ENCODE data around the gene AIFM2. TPM values are rescaled to one million over a fixed set of nuclear protein-coding genes. Genes with fewer than 3 reads are reported as not detected.
"Not testable (repeated sequence)": the region's sequence is repeated elsewhere in the genome, so short reads cannot be mapped to it uniquely, and the experiment has no call there.

AIFM2 gene
- total RNA-seq, 1 donor from 2014 or later = 11.6 TPM

DNA sequence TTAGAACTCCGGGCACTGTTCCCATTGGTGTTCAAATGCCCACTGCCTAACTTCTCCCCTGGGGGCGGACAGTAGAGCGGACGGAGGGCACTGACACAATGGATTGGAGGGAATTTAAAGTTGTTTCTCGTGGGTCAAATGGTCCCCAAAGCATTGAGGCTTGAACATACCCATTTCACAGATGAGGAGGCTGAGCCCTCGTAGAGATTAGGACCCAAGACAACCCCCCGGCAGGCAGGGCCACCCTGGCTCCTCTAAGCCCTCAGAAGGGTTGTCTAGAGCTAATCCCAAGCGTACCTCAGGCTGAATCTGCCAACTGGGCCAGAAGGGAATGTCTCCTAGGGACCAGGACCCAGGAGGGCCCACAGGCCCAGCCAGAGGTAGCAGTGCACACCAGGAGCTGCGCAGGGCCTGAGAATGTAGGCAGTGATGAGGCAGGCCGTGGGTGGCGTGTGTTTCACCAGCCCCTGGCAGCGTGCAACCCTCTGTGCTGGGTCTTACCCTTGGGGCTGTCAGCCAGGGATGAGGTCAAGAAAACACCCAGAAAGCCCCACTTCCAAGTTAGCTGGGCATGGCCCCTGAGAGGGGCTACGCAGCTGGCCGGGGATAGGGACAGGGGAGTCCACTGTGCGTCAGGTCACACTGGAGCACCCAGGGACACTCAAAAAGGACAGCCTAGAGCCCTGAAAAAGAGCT is 5.8 kb downstream of the AIFM2 start:
- H3K4me1 Mint-ChIP-seq (ENCODE audit: low read depth) = peaks cover 4% of the 10 kb centered on the region
- peaks cover 4% of the 10 kb centered on the region for H3K36me3 Mint-ChIP-seq (ENCODE audit: low read depth)
- H3K4me3 Mint-ChIP-seq (ENCODE audit: low read depth) = no peak overlapping the region
- no peak overlapping the region for H3K27ac Mint-ChIP-seq
- no peaks in the 10 kb centered on the region for H3K9me3 Mint-ChIP-seq
- intact Hi-C loops (cut with micrococcal nuclease) = no loop called here
- peaks cover 2% of the 10 kb centered on the region for H3K27me3 Mint-ChIP-seq (ENCODE audit: low read depth)
- no peak for DNase-seq (ENCODE audit: low spot score)

DNA sequence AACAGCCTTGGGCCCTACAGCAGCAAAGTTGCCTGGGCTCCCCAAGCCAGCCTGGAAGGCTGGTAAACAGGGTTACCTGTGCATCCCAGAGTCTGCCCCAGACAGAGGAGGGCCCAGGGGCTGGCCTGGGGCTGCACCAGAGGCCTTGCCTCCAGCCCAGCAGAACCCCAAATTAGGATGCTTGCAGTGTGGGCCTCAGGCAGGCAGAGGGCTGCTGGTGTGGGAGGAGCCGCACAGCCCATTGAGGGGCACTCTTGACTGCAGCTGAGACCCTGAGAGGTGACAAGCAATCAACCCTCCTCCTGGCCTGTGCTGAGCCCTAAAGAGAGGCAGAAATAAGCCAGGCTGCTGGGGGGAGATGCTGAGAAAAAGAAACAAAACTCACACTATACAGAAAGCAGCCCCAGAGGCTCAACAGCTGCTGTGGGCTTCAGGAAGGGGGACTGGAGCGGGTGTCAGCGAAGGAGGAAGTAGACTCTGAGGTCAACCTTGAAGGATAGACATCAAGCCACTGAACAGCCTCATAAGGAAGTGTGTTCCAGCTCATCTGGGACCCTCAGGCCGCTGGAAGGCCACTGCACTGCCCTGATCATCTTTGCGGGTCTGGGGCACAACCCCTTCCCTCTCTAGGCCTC is 6.6 kb downstream of the AIFM2 start:
- peaks cover 2% of the 10 kb centered on the region for H3K27me3 Mint-ChIP-seq (ENCODE audit: low read depth)
- intact Hi-C loops (cut with micrococcal nuclease) = no loop called here
- DNase-seq (ENCODE audit: low spot score) = no peak
- H3K27ac Mint-ChIP-seq = no peak overlapping the region
- H3K4me3 Mint-ChIP-seq (ENCODE audit: low read depth) = no peak overlapping the region
- peaks cover 4% of the 10 kb centered on the region for H3K36me3 Mint-ChIP-seq (ENCODE audit: low read depth)
- H3K4me1 Mint-ChIP-seq (ENCODE audit: low read depth) = no peaks in the 10 kb centered on the region
- H3K9me3 Mint-ChIP-seq = no peaks in the 10 kb centered on the region

DNA sequence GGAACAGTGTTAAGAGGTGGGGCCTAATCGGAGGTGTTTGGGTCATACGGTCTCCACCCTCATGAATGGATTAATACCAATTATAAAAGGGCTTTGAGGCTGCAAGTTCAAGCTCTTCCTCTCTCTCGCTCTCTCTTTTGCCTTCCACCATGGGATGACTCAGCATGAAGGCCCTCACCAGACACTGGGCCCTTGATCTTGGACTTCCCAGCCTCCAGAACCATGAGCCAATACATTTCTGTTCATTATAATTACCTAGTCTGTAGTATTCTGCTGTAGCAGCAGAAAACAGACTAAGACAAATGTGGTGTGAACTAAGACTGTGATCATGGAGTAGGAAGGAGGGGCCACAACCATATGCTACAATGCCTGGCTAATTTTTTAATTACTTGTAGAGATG is 7.7 kb downstream of the AIFM2 start:
- no peaks in the 10 kb centered on the region for H3K27me3 Mint-ChIP-seq (ENCODE audit: low read depth)
- H3K36me3 Mint-ChIP-seq (ENCODE audit: low read depth) = no peaks in the 10 kb centered on the region
- no peak overlapping the region for H3K27ac Mint-ChIP-seq
- H3K4me3 Mint-ChIP-seq (ENCODE audit: low read depth) = no peak overlapping the region
- intact Hi-C loops (cut with micrococcal nuclease) = no loop called here
- DNase-seq (ENCODE audit: low spot score) = no peak
- no peaks in the 10 kb centered on the region for H3K4me1 Mint-ChIP-seq (ENCODE audit: low read depth)
- H3K9me3 Mint-ChIP-seq = no peaks in the 10 kb centered on the region

DNA sequence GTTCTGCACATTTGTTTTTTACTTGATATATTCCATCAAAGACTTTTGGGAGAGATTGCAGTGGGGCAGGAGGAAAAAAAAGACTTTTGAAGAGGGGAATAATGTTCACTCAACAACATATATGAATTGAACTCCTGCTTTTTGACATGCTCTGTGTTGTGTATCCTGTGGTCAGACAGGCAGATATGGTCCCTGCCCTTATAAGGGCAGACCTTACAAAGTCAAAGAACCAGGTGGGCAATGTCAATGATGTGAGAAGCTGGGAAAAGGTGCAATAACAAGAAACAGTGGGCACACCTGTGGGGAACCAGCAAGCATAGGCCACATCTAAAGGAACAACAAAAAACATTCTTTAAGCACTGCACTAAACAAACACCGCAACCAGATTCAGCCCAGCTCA is 8.2 kb downstream of the AIFM2 start:
- Mint-ChIP-seq H3K27me3 (ENCODE audit: low read depth) (no peaks in the 10 kb centered on the region), H3K27ac (no peak overlapping the region), H3K36me3 (ENCODE audit: low read depth) (no peaks in the 10 kb centered on the region), H3K4me1 (ENCODE audit: low read depth) (no peaks in the 10 kb centered on the region), H3K9me3 (no peaks in the 10 kb centered on the region), H3K4me3 (ENCODE audit: low read depth) (no peak overlapping the region)
- no peak for DNase-seq (ENCODE audit: low spot score)
- intact Hi-C loops (cut with micrococcal nuclease) = no loop called here

DNA sequence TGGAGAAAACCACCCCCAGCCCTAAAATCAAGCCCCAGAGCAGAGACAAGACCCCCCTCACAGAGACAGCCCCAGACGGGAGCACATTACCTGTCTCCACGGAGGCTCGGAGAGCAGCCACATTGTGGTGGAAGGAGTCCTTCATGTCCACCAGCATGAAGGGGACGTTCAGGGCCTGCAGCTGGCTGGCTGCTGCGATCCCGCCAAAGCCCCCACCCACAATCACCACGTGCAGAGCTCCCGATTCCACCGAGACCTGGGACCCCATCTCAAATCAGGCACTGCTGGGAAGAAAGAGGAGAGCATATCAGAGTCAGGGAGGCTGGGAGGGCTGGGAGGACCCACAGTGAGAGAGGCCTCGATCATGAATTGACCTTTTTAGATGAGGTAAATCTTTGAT is 8.8 kb downstream of the AIFM2 start:
- no peaks in the 10 kb centered on the region for H3K4me1 Mint-ChIP-seq (ENCODE audit: low read depth)
- DNase-seq (ENCODE audit: low spot score) = no peak
- no peak overlapping the region for H3K27ac Mint-ChIP-seq
- H3K9me3 Mint-ChIP-seq = no peaks in the 10 kb centered on the region
- H3K36me3 Mint-ChIP-seq (ENCODE audit: low read depth) = no peaks in the 10 kb centered on the region
- H3K4me3 Mint-ChIP-seq (ENCODE audit: low read depth) = no peak overlapping the region
- H3K27me3 Mint-ChIP-seq (ENCODE audit: low read depth) = no peaks in the 10 kb centered on the region
- intact Hi-C loops (cut with micrococcal nuclease) = no loop called here

DNA sequence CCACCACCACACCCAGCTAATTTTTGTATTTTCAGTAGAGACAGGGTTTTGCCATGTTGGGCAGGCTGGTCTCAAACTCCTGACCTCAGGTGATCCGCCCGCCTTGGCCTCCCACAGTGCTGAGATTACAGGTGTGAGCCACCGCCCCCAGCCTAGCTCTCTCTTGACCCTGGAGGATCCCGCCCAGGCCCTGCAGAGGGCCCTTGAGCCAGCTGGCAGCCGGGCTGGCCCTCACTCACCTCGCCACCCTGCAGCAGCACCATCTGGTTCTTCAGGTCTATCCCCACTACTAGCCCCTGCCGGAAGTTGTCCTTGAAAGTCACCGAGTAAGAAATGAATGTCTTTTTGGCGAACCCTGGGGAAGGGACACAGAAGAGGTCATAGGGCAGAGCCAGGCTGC is 9.5 kb downstream of the AIFM2 start:
- H3K4me3 Mint-ChIP-seq (ENCODE audit: low read depth); H3K9me3 Mint-ChIP-seq; H3K27ac Mint-ChIP-seq; H3K36me3 Mint-ChIP-seq (ENCODE audit: low read depth); H3K27me3 Mint-ChIP-seq (ENCODE audit: low read depth); intact Hi-C loops (cut with micrococcal nuclease); DNase-seq (ENCODE audit: low spot score); H3K4me1 Mint-ChIP-seq (ENCODE audit: low read depth): not testable (repeated sequence)

DNA sequence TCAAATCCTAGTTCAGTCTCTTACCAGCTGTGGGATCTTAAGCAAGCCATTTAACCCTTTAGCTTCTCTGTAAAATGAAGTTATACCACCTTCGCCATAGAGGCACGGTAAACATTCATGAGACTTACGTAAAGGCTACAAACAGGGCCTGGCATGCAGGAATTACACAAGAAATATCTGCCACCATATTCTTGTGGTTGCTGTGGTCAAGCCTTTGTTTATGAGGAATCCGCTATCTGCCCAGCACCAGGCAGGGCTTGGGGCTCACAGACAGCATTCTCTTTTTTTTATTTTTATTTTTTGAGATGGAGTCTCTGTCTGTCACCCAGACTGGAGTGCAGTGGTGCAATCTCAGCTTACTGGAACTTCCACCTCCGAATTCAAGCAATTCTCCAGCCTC is 9.9 kb downstream of the AIFM2 start:
- H3K36me3 Mint-ChIP-seq (ENCODE audit: low read depth) = no peaks in the 10 kb centered on the region
- H3K9me3 Mint-ChIP-seq = no peaks in the 10 kb centered on the region
- intact Hi-C loops (cut with micrococcal nuclease) = no loop called here
- H3K27me3 Mint-ChIP-seq (ENCODE audit: low read depth) = no peaks in the 10 kb centered on the region
- no peak overlapping the region for H3K27ac Mint-ChIP-seq
- no peaks in the 10 kb centered on the region for H3K4me1 Mint-ChIP-seq (ENCODE audit: low read depth)
- DNase-seq (ENCODE audit: low spot score) = no peak
- no peak overlapping the region for H3K4me3 Mint-ChIP-seq (ENCODE audit: low read depth)

DNA sequence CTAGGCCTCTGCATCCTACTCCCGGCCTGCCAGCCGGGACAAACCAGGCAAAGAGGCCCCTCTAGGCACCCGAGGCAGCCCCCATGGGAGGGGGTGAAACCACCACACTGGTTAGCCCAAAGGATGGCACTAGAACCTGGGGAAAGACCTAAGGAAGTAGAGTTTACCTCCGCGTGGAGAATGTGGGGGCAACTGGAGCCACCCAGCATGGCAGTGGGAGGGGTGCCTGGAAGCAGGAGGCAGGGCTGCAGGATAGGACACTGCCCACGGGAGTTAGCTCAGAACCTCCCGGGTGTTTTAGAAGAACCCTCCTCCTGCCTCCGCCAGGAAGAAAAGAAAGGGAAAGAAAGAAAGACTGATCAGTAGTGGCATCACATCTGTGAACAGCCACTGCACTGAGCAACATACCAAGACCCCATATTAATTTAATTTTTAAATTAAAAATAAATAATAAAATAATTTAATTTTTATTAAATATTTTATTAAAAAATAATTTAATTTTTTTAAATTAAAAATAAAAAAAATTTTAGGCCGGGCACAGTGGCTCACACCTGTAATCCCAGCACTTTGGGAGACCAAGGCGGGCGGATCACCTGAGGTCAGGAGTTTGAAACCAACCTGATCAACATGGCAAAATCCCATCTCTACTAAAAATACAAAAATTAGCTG is 11.2 kb downstream of the AIFM2 start:
- Mint-ChIP-seq H3K36me3 (ENCODE audit: low read depth) (no peaks in the 10 kb centered on the region), H3K4me3 (ENCODE audit: low read depth) (no peak overlapping the region), H3K27me3 (ENCODE audit: low read depth) (no peaks in the 10 kb centered on the region), H3K4me1 (ENCODE audit: low read depth) (no peaks in the 10 kb centered on the region), H3K27ac (no peak overlapping the region), H3K9me3 (no peaks in the 10 kb centered on the region)
- intact Hi-C loops (cut with micrococcal nuclease) = no loop called here
- no peak for DNase-seq (ENCODE audit: low spot score)

DNA sequence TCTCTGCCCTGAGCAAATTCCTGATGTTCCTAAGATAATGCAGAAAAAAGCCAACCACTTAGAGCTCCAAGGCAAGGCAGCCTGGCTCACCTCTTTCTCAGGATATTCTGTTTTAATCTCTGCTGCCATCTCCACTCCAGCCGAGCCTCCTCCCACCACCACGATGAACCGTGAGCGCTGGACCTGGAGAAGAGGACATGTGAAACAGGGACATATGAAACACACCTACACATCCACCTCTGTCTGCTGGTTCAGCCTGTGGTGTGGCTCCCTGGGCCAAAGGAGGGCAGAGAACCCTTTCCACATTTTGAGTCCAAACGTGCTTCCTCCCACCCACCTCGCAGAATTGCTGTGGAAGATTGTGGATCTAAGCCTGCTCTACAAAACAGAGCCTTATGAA is 12.2 kb downstream of the AIFM2 start:
- intact Hi-C loops (cut with micrococcal nuclease) = no loop called here
- H3K27ac Mint-ChIP-seq = no peak overlapping the region
- no peaks in the 10 kb centered on the region for H3K9me3 Mint-ChIP-seq
- no peak overlapping the region for H3K4me3 Mint-ChIP-seq (ENCODE audit: low read depth)
- no peak for DNase-seq (ENCODE audit: low spot score)
- H3K27me3 Mint-ChIP-seq (ENCODE audit: low read depth) = no peaks in the 10 kb centered on the region
- peaks cover 2% of the 10 kb centered on the region for H3K36me3 Mint-ChIP-seq (ENCODE audit: low read depth)
- H3K4me1 Mint-ChIP-seq (ENCODE audit: low read depth) = peaks cover 2% of the 10 kb centered on the region

DNA sequence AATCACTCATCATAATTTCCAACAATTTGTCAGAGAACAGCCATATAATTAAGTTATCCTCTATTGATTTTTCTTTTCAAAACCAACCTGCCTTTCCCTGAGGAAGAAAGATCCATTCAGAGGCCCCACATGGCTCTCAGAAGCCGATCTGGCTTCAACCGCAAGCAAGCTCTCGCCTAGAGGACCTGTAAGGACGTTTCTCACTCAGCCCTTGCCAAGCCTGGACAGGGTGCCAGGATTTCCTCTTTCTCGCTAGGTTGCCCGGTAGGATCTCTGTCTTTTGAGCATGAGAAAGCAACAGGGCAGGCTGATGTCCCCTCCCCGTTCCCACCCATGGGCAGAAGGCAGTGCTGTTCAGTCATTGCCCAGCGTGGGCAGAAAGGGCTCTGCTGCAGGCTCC is 13.0 kb downstream of the AIFM2 start:
- no peak overlapping the region for H3K27ac Mint-ChIP-seq
- no peak overlapping the region for H3K4me3 Mint-ChIP-seq (ENCODE audit: low read depth)
- peaks cover 2% of the 10 kb centered on the region for H3K4me1 Mint-ChIP-seq (ENCODE audit: low read depth)
- peaks cover 2% of the 10 kb centered on the region for H3K36me3 Mint-ChIP-seq (ENCODE audit: low read depth)
- intact Hi-C loops (cut with micrococcal nuclease) = no loop called here
- no peaks in the 10 kb centered on the region for H3K27me3 Mint-ChIP-seq (ENCODE audit: low read depth)
- DNase-seq (ENCODE audit: low spot score) = no peak
- H3K9me3 Mint-ChIP-seq = no peaks in the 10 kb centered on the region

DNA sequence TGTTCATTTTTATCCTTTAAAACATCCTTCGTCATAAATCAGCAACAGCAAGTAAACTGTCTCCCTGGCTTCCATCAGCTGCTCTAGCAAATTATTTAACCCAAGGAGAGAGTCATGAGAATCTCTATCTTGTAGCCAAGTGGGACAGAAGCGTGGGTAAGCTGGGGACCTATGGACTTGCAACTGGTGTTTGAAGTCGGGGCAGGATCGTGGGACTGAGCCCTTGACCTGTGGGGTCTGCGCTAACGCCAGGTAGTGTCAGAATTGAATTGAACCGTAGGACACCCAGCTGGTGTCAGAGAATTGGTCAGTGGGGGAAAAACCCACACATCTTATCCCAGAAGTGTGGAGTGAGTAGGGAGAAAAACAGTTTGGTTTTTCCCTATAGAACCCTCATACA is 13.4 kb downstream of the AIFM2 start:
- Mint-ChIP-seq H3K27me3 (ENCODE audit: low read depth) (no peaks in the 10 kb centered on the region), H3K27ac (no peak overlapping the region), H3K9me3 (no peaks in the 10 kb centered on the region), H3K4me1 (ENCODE audit: low read depth) (peaks cover 2% of the 10 kb centered on the region), H3K36me3 (ENCODE audit: low read depth) (peaks cover 2% of the 10 kb centered on the region), H3K4me3 (ENCODE audit: low read depth) (no peak overlapping the region)
- DNase-seq (ENCODE audit: low spot score) = no peak
- intact Hi-C loops (cut with micrococcal nuclease) = no loop called here

DNA sequence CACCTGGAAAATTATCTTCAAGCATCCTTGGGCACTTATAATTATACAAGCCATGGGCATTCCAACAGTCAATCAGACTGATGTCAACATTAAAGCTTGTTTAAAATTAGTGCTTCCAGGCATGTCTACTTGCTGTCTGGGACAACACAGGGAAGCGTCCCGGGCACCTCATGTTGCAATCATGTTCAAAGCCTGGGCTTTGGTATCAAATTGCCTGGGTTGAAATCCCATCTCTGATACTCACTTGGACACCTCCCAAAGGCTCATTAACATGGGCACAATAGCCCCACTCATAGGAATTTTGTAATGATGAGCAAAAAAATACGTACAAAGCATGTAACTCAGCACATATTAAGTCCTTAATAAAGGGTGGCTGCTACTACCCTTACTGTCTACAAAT is 14.4 kb downstream of the AIFM2 start:
- Mint-ChIP-seq H3K27ac (no peak overlapping the region), H3K9me3 (no peaks in the 10 kb centered on the region), H3K4me1 (ENCODE audit: low read depth) (peaks cover 2% of the 10 kb centered on the region), H3K27me3 (ENCODE audit: low read depth) (no peaks in the 10 kb centered on the region), H3K4me3 (ENCODE audit: low read depth) (no peak overlapping the region), H3K36me3 (ENCODE audit: low read depth) (peaks cover 2% of the 10 kb centered on the region)
- DNase-seq (ENCODE audit: low spot score) = no peak
- intact Hi-C loops (cut with micrococcal nuclease) = no loop called here

DNA sequence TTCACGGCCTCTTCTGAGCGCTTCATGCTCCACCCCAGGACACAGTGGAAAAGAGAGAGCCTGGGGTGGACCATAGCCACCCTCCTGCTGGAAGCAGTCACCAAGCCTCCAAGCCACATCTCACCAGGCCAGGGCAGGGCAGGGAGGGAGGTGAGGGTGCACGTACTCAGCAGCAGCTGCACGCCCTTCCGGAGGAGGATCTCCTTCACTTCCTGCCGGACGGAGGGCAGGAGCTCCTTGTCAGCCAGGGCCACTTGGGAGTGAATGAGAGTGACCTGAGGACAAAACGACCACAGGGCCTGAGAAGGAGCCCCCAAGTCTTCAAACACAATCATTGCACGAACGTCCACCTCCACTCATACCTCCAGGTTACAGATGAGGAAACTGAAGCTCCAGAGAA is 15.0 kb downstream of the AIFM2 start:
- H3K27ac Mint-ChIP-seq = no peak overlapping the region
- no peaks in the 10 kb centered on the region for H3K9me3 Mint-ChIP-seq
- intact Hi-C loops (cut with micrococcal nuclease) = no loop called here
- peaks cover 2% of the 10 kb centered on the region for H3K36me3 Mint-ChIP-seq (ENCODE audit: low read depth)
- DNase-seq (ENCODE audit: low spot score) = no peak
- H3K27me3 Mint-ChIP-seq (ENCODE audit: low read depth) = no peaks in the 10 kb centered on the region
- peaks cover 2% of the 10 kb centered on the region for H3K4me1 Mint-ChIP-seq (ENCODE audit: low read depth)
- no peak overlapping the region for H3K4me3 Mint-ChIP-seq (ENCODE audit: low read depth)

Measured in activated T-helper 2 cell treated with anti-CD3 and anti-CD28 coated beads, Interferon-gamma antibody, Interleukin-2, Interleukin-4, amounts not matched to agents 10 μg/mL and 5 μg/mL and 100 μg/mL, durations not matched to agents 14 hours and 24 hours and 36 hours (primary cell).